Glutamatergic neuron (in vitro differentiated cells): Measurements from ENCODE around the gene TMEM151B. TPM values are rescaled to one million over a fixed set of nuclear protein-coding genes. Genes with fewer than 3 reads are reported as not detected.

Source experiments
- DNase-seq: peaks from one replicate; pipeline ENCODE4 v3.0.0; 2022
- H3K27ac Mint-ChIP-seq: one replicate; pipeline ENCODE4 v1.8.0; 2020; ENCODE audit warnings: mild to moderate bottlenecking, mixed read lengths, inconsistent platforms; ENCODE audit not compliant: unreplicated experiment
- H3K27me3 Mint-ChIP-seq: one replicate; pipeline ENCODE4 v1.8.0; 2020; ENCODE audit warnings: mild to moderate bottlenecking, moderate library complexity, mixed read lengths, inconsistent platforms; ENCODE audit not compliant: unreplicated experiment
- H3K36me3 Mint-ChIP-seq: one replicate; pipeline ENCODE4 v1.8.0; 2020; ENCODE audit warnings: mild to moderate bottlenecking, mixed read lengths, inconsistent platforms; ENCODE audit not compliant: unreplicated experiment
- H3K4me1 Mint-ChIP-seq: one replicate; pipeline ENCODE4 v1.8.0; 2020; ENCODE audit warnings: mild to moderate bottlenecking, low read depth, mixed read lengths, inconsistent platforms; ENCODE audit not compliant: unreplicated experiment
- H3K4me3 Mint-ChIP-seq: one replicate; pipeline ENCODE4 v1.8.0; 2020; ENCODE audit warnings: mild to moderate bottlenecking, mixed read lengths, inconsistent platforms; ENCODE audit not compliant: unreplicated experiment
- H3K9me3 Mint-ChIP-seq: one replicate; pipeline ENCODE4 v1.8.0; 2020; ENCODE audit warnings: mild to moderate bottlenecking, moderate library complexity, mixed read lengths, inconsistent platforms; ENCODE audit not compliant: unreplicated experiment
- CTCF ChIP-seq: fragments of 200-600 bp; sonication (generic); IDR thresholded peaks from one replicate; pipeline ENCODE4 v1.5.0; 2021; ENCODE audit not compliant: partially characterized antibody, unreplicated experiment
- total RNA-seq: library from RNA; stranded (reverse); fragmentation: NEBNext Ultra II Directional; extraction: Animal tissue kit (Norgen Biotek cat#: 25700); gene quantifications from one replicate; pipeline ENCODE4 v1.2.1, GENCODE V29; 2021; ENCODE audit not compliant: unreplicated experiment

Gene TMEM151B
- total RNA-seq, 1 donor from 2014 or later: 51.3 TPM

DNA sequence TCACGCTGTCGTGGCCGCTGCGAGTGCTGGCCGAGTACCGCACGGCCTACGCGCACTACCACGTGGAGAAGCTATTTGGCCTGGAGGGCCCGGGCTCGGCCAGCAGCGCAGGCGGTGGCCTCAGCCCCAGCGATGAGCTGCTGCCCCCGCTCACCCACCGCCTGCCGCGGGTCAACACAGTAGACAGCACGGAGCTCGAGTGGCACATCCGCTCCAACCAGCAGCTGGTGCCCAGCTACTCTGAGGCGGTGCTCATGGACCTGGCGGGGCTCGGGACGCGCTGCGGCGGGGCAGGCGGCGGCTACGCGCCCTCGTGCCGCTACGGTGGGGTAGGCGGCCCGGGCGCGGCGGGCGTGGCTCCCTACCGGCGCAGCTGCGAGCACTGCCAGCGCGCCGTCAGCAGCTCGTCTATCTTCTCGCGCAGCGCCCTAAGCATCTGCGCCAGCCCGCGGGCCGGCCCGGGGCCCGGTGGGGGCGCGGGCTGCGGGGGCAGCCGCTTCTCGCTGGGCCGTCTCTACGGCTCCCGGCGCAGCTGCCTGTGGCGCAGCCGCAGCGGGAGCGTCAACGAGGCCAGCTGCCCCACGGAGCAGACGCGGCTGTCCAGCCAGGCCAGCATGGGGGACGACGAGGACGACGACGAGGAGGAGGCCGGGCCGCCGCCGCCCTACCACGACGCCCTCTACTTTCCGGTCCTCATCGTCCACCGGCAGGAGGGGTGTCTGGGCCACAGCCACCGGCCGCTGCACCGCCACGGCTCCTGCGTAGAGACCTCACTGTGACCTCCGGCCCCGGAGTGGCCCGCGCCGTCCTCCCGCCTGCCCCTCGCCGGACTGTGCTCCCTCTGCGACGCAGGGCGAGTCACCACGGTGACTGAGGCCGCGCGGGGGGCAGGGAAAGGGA, 5.7 kb downstream of the TMEM151B start:
- no peak overlapping the region for H3K4me3 Mint-ChIP-seq
- no peaks in the 10 kb centered on the region for H3K36me3 Mint-ChIP-seq
- peaks cover 24% of the 10 kb centered on the region for H3K9me3 Mint-ChIP-seq
- peaks cover 36% of the 10 kb centered on the region for H3K27me3 Mint-ChIP-seq
- H3K4me1 Mint-ChIP-seq: peaks cover 41% of the 10 kb centered on the region
- no peak for TF ChIP-seq CTCF
- no peak overlapping the region for H3K27ac Mint-ChIP-seq
- no peak for DNase-seq

DNA sequence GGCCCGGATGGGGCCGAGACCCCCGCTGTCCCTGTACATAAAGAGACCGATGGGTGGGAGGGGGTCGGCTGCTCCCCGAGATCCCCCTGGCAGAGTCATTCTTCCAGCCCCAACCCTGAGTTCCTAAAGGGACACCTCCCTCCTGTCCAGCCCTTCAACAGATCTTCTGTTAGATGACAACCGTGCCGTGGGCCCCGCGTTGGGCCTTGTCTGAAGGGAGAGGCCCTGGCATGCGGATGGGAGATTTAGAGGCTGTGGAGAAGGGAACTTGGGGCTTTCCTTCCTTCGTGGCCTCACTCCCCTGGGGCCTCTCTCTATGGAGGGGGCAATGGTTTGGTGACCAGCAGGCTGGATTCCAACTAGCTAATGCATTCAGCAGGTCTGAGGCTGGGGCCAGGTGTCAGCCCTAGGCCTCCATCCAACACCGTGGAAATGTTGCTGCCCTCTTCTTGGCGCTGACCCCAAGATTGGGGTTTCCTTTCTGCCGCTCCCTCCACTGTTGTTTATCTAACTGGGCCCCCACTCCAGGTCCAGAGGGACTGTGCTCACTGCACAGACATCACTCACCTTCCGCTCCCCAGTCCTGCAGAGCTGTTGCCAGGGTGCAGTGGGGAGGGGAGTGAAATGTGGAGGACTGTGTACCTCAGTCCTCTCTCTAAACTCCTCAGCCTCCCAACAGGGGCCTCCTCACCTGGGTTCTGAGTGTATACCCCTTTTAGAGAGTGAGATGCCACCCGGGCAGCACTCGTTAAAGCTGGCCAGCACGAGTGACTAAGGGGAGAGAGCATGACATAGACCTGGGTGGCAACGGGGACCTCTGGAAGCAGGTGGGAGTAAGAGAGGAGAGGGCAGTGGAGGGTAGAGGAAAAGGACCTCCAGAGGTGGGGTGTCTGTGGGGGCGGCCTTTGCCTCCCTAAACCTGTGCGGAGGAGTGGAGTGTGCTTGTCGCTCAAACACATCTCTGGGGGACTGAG, 6.7 kb downstream of the TMEM151B start:
- Mint-ChIP-seq H3K36me3 (no peaks in the 10 kb centered on the region), H3K4me3 (peak overlapping the region; percentile 52), H3K27ac (peak overlapping the region; percentile 66), H3K4me1 (peaks cover 37% of the 10 kb centered on the region), H3K27me3 (peaks cover 32% of the 10 kb centered on the region), H3K9me3 (peaks cover 21% of the 10 kb centered on the region)
- no peak for DNase-seq
- TF ChIP-seq CTCF: no peak

DNA sequence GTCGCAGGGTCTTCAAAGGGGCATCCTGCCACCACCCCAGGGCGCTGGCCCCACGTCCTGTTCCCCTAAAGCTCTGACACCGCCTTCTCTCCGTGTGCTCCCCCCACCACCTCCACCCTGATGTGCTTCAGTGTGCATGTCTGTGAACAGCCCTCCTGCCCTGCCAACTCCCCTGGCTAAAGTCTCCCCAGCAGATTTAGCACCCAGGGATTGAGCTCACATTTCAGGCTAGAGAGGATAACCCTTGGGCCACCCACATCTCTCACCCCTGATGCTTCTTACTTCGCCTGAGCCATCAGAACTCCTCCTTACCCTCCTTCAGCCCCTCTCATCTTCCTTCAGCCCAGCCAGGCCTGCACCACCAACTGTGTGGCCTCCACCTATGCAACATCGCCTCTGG, 7.5 kb downstream of the TMEM151B start:
- TF ChIP-seq CTCF: no peak
- Mint-ChIP-seq H3K4me3 (peak overlapping the region; percentile 42), H3K9me3 (peaks cover 21% of the 10 kb centered on the region), H3K4me1 (peaks cover 33% of the 10 kb centered on the region), H3K27me3 (peaks cover 30% of the 10 kb centered on the region), H3K27ac (peak overlapping the region; percentile 82), H3K36me3 (no peaks in the 10 kb centered on the region)
- no peak for DNase-seq

DNA sequence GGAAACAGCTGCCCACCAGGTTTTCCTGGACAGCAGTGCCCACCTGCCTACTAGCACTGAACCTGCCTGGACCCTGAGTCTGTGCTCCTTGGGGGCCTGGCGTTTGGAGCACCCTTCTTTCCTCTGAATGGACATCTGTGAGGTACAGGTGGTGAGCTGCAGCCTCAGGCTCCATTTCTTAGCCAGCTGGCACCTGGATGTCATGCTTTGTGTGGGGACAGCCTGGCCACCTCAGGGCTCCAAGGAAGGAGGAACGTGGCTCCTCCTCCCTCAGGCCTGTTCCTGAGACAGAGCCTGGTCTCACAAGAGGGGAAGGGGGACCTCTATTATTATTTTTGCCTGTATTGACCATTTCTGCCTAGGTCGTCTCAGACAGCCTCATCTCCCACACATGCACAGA, 8.1 kb downstream of the TMEM151B start:
- DNase-seq: no peak
- H3K27ac Mint-ChIP-seq: peak overlapping the region; percentile 82
- no peaks in the 10 kb centered on the region for H3K36me3 Mint-ChIP-seq
- H3K9me3 Mint-ChIP-seq: peaks cover 19% of the 10 kb centered on the region
- H3K4me3 Mint-ChIP-seq: no peak overlapping the region
- H3K4me1 Mint-ChIP-seq: peaks cover 28% of the 10 kb centered on the region
- peaks cover 28% of the 10 kb centered on the region for H3K27me3 Mint-ChIP-seq
- TF ChIP-seq CTCF: no peak
